ENCODE measurements around the gene PHYH.

PHYH gene

GRCh38 chr10:13231190-13231589 lies 68.7 kb downstream of the PHYH start:
- intact Hi-C loops (cut with DNase I; ENCODE audit: low total_unique reads) = no loop called here
- Histone ChIP-seq H3K27ac (no peak overlapping the region), H3K36me3 (no peaks in the 10 kb centered on the region), H3K4me1 (peaks cover 0 to 11% (median 2%) of the 10 kb centered on the region in 4 donors), H3K27me3 (peaks cover 0 to 16% of the 10 kb centered on the region in 2 donors), H3K4me3 (no peak overlapping the region), H3K9me3 (no peaks in the 10 kb centered on the region)
- no peak for DNase-seq
- TF ChIP-seq, protein P1, sequence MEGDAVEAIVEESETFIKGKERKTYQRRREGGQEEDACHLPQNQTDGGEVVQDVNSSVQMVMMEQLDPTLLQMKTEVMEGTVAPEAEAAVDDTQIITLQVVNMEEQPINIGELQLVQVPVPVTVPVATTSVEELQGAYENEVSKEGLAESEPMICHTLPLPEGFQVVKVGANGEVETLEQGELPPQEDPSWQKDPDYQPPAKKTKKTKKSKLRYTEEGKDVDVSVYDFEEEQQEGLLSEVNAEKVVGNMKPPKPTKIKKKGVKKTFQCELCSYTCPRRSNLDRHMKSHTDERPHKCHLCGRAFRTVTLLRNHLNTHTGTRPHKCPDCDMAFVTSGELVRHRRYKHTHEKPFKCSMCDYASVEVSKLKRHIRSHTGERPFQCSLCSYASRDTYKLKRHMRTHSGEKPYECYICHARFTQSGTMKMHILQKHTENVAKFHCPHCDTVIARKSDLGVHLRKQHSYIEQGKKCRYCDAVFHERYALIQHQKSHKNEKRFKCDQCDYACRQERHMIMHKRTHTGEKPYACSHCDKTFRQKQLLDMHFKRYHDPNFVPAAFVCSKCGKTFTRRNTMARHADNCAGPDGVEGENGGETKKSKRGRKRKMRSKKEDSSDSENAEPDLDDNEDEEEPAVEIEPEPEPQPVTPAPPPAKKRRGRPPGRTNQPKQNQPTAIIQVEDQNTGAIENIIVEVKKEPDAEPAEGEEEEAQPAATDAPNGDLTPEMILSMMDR (IDR thresholded peaks at IDR 0.05) = no peak

All from tibial artery (tissue), 4 donors.